HEK293 (cell line): ENCODE measurements around the gene MMP15.

ENCODE experiments used
- CTCF ChIA-PET: fragments of 350-600 bp; formaldehyde crosslinking; extraction: SDS; loops from one replicate; lab custom pipeline; 2021; ENCODE audit warnings: antibody characterized with exemption; lab: Yijun Ruan, JAX
- POLR2A ChIA-PET: fragments of 300-600 bp; formaldehyde crosslinking; extraction: SDS; loops from one replicate; lab custom pipeline; 2020; ENCODE audit warnings: antibody characterized with exemption, inconsistent platforms; lab: Yijun Ruan, JAX
- H3K27ac ChIP-seq: fragments of 200-500 bp; sonication (Bioruptor generic); 2 replicates; pipeline ENCODE4 v1.5.1; 2014; ENCODE audit warnings: low read depth, low read length, control low read depth, inconsistent platforms; ENCODE audit errors: extremely low read depth
- H3K36me3 ChIP-seq, 2 experiments: fragments of 200-500 bp in 1 of 2; sonication (Bioruptor generic) in 1 of 2; 1 replicate in 1 of 2; 2 replicates in 1 of 2; pipeline ENCODE4 v1.5.1; 2014 to 2017; ENCODE audit warnings: inconsistent platforms in 2 of 2, low read length in 2 of 2; ENCODE audit not compliant: control insufficient read depth in 2 of 2, insufficient read depth in 1 of 2
- H3K4me1 ChIP-seq: fragments of 200-500 bp; sonication (Bioruptor generic); 2 replicates; pipeline ENCODE4 v1.5.1; 2014; ENCODE audit warnings: mild to moderate bottlenecking, low read length, inconsistent platforms; ENCODE audit not compliant: control insufficient read depth, insufficient read depth
- H3K4me3 ChIP-seq: 2 replicates; pipeline ENCODE4 v1.5.1; 2011; ENCODE audit warnings: low read depth, mild to moderate bottlenecking, control low read depth, low read length, moderate library complexity
- H3K9me3 ChIP-seq: fragments of 200-500 bp; sonication (Bioruptor generic); 2 replicates; pipeline ENCODE4 v1.5.1; 2014; ENCODE audit warnings: low read depth, low read length, inconsistent platforms; ENCODE audit not compliant: control insufficient read depth, insufficient read depth
- SCRT1 ChIP-seq: fragments of 450-650 bp; formaldehyde crosslinking; IDR thresholded peaks from 2 replicates; pipeline ENCODE4 v1.5.1; 2016; ENCODE audit warnings: missing biosample characterization, missing genetic modification characterization, borderline replicate concordance
- ZEB2 ChIP-seq: fragments of 450-650 bp; formaldehyde crosslinking; IDR thresholded peaks from 2 replicates; pipeline ENCODE4 v1.5.1; 2016; ENCODE audit warnings: missing biosample characterization, missing genetic modification characterization
- ZFP69B ChIP-seq: fragments of 450-650 bp; formaldehyde crosslinking; IDR thresholded peaks from 2 replicates; pipeline ENCODE4 v1.5.1; 2016; ENCODE audit warnings: missing biosample characterization, missing genetic modification characterization
- ZIC2 ChIP-seq: fragments of 450-650 bp; formaldehyde crosslinking; IDR thresholded peaks from 2 replicates; pipeline ENCODE4 v1.5.1; 2016; ENCODE audit warnings: missing biosample characterization, missing genetic modification characterization
- ZNF114 ChIP-seq: fragments of 450-650 bp; formaldehyde crosslinking; IDR thresholded peaks from 2 replicates; pipeline ENCODE4 v1.5.0; 2017; ENCODE audit warnings: missing biosample characterization, missing genetic modification characterization
- ZNF138 ChIP-seq: fragments of 450-650 bp; formaldehyde crosslinking; IDR thresholded peaks from 2 replicates; pipeline ENCODE4 v1.5.1; 2016; ENCODE audit warnings: missing biosample characterization, missing genetic modification characterization, borderline replicate concordance
- ZNF248 ChIP-seq: fragments of 450-650 bp; formaldehyde crosslinking; IDR thresholded peaks from 2 replicates; pipeline ENCODE4 v1.5.1; 2017; ENCODE audit warnings: missing biosample characterization, missing genetic modification characterization
- ZNF311 ChIP-seq: fragments of 450-650 bp; formaldehyde crosslinking; IDR thresholded peaks from 2 replicates; pipeline ENCODE4 v1.5.1; 2017; ENCODE audit warnings: missing biosample characterization, missing genetic modification characterization, borderline replicate concordance
- ZNF335 ChIP-seq: fragments of 450-650 bp; formaldehyde crosslinking; conservative IDR thresholded peaks from 2 replicates; pipeline ENCODE4 v1.5.1; 2016; ENCODE audit warnings: missing biosample characterization, missing genetic modification characterization
- ZNF423 ChIP-seq: fragments of 450-650 bp; formaldehyde crosslinking; IDR thresholded peaks from 2 replicates; pipeline ENCODE4 v1.5.1; 2016; ENCODE audit warnings: missing biosample characterization, missing genetic modification characterization
- ZNF426 ChIP-seq: fragments of 450-650 bp; formaldehyde crosslinking; IDR thresholded peaks from 2 replicates; pipeline ENCODE4 v1.5.1; 2017; ENCODE audit warnings: missing biosample characterization, missing genetic modification characterization, mild to moderate bottlenecking, inconsistent platforms, moderate library complexity
- ZNF473 ChIP-seq: fragments of 450-650 bp; formaldehyde crosslinking; IDR thresholded peaks from 2 replicates; pipeline ENCODE4 v1.5.1; 2017; ENCODE audit warnings: missing biosample characterization, missing genetic modification characterization
- ZNF514 ChIP-seq: fragments of 450-650 bp; formaldehyde crosslinking; IDR thresholded peaks from 2 replicates; pipeline ENCODE4 v1.5.1; 2016; ENCODE audit warnings: missing biosample characterization, missing genetic modification characterization
- ZNF544 ChIP-seq: fragments of 450-650 bp; formaldehyde crosslinking; IDR thresholded peaks from 2 replicates; pipeline ENCODE4 v1.5.0; 2017; ENCODE audit warnings: missing biosample characterization, missing genetic modification characterization
- ZNF560 ChIP-seq: fragments of 450-650 bp; formaldehyde crosslinking; IDR thresholded peaks from 2 replicates; pipeline ENCODE4 v1.5.1; 2017; ENCODE audit warnings: missing biosample characterization, missing genetic modification characterization, borderline replicate concordance
- ZNF830 ChIP-seq: fragments of 450-650 bp; IDR thresholded peaks from 2 replicates; pipeline ENCODE4 v1.5.0; 2018; ENCODE audit warnings: missing biosample characterization, missing genetic modification characterization, low read depth, mild to moderate bottlenecking, moderate library complexity
- TF ChIP-seq, protein P1 (sequence below): fragments of 450-650 bp; formaldehyde crosslinking; IDR thresholded peaks from 2 replicates; pipeline ENCODE4 v1.5.1; 2016; ENCODE audit warnings: missing biosample characterization, missing genetic modification characterization
- TF ChIP-seq, protein P2 (sequence below): fragments of 450-650 bp; formaldehyde crosslinking; IDR thresholded peaks from 2 replicates; pipeline ENCODE4 v1.5.1; 2016; ENCODE audit warnings: missing biosample characterization, missing genetic modification characterization
- TF ChIP-seq, protein P3 (sequence below): fragments of 450-650 bp; formaldehyde crosslinking; IDR thresholded peaks from 2 replicates; pipeline ENCODE4 v1.5.1; 2016; ENCODE audit warnings: missing biosample characterization, missing genetic modification characterization, low read depth
- TF ChIP-seq, protein P4 (sequence below): fragments of 450-650 bp; formaldehyde crosslinking; IDR thresholded peaks from 2 replicates; pipeline ENCODE4 v1.5.1; 2016; ENCODE audit warnings: missing biosample characterization, missing genetic modification characterization

MMP15 gene

DNA sequence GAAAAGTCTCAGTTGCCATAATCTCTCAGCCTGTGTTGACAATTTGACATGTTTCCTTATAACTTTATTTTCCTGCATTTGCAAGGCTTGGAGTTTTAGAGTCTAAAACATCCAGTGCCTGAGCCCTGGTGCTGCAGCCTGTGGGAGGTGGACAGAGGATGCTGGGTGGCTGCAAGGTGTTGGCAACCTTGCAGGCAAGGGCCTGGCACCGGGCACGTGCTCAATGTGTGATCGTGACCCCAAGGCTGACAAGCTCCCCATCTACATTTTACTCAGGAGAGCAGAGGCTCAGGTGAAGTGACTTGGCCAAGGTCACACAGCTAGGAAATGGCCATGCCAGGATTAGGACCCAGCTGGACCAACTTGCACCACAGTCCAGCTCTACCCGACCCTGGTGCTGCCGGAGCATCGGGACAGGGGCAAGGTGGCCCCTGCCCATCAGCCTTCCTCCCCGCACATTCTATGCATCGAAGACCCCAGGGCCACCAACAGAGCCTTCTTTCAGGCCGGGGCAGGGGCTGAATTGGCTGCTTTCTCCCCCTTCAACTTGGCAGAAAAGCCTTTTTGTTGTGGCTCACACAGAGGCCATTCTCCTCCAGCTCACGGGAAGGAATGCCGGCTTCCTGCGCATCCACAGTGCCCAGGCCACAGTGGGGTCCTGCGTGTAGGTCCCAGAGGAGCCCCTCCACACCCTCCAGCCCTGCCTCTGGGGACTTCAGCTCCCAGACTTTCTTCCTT lies 23.1 kb downstream of the MMP15 start:
- no peaks in the 10 kb centered on the region for H3K4me1 ChIP-seq
- CTCF ChIA-PET, result interaction anchor here (1.1 to 2.5 kb wide), 3 partner anchors 16 to 48 kb away, joined by 3 to 7 read pairs (median 5); no protein-coding TSS in a partner anchor
- H3K9me3 ChIP-seq, result no peaks in the 10 kb centered on the region
- no peak overlapping the region for H3K4me3 ChIP-seq
- H3K27ac ChIP-seq, result no peak overlapping the region
- H3K36me3 ChIP-seq, result peaks cover 0 to 9% of the 10 kb centered on the region in 2 experiments; a peak in 1 of 3 replicates
- TF ChIP-seq ZIC2 (tag by site-specific recombination), result no peak
- no peak for TF ChIP-seq ZNF560
- TF ChIP-seq ZNF514 (tag by site-specific recombination), result no peak
- TF ChIP-seq ZNF335 (tag by site-specific recombination), result no peak
- no peak for TF ChIP-seq ZNF544 (tag by site-specific recombination)
- TF ChIP-seq, protein P1, sequence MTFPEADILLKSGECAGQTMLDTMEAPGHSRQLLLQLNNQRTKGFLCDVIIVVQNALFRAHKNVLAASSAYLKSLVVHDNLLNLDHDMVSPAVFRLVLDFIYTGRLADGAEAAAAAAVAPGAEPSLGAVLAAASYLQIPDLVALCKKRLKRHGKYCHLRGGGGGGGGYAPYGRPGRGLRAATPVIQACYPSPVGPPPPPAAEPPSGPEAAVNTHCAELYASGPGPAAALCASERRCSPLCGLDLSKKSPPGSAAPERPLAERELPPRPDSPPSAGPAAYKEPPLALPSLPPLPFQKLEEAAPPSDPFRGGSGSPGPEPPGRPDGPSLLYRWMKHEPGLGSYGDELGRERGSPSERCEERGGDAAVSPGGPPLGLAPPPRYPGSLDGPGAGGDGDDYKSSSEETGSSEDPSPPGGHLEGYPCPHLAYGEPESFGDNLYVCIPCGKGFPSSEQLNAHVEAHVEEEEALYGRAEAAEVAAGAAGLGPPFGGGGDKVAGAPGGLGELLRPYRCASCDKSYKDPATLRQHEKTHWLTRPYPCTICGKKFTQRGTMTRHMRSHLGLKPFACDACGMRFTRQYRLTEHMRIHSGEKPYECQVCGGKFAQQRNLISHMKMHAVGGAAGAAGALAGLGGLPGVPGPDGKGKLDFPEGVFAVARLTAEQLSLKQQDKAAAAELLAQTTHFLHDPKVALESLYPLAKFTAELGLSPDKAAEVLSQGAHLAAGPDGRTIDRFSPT, result no peak
- TF ChIP-seq SCRT1 (tag by site-specific recombination), result no peak
- no peak for TF ChIP-seq ZNF473 (tag by site-specific recombination)
- no peak for TF ChIP-seq ZEB2 (tag by site-specific recombination)
- no peak for TF ChIP-seq ZNF138 (tag by site-specific recombination)
- no peak for TF ChIP-seq ZNF423
- TF ChIP-seq, protein P2, sequence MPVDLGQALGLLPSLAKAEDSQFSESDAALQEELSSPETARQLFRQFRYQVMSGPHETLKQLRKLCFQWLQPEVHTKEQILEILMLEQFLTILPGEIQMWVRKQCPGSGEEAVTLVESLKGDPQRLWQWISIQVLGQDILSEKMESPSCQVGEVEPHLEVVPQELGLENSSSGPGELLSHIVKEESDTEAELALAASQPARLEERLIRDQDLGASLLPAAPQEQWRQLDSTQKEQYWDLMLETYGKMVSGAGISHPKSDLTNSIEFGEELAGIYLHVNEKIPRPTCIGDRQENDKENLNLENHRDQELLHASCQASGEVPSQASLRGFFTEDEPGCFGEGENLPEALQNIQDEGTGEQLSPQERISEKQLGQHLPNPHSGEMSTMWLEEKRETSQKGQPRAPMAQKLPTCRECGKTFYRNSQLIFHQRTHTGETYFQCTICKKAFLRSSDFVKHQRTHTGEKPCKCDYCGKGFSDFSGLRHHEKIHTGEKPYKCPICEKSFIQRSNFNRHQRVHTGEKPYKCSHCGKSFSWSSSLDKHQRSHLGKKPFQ (tag by site-specific recombination), result no peak
- TF ChIP-seq ZNF830 (tag by site-specific recombination), result no peak
- TF ChIP-seq ZNF426 (tag by site-specific recombination), result no peak
- TF ChIP-seq, protein P3, sequence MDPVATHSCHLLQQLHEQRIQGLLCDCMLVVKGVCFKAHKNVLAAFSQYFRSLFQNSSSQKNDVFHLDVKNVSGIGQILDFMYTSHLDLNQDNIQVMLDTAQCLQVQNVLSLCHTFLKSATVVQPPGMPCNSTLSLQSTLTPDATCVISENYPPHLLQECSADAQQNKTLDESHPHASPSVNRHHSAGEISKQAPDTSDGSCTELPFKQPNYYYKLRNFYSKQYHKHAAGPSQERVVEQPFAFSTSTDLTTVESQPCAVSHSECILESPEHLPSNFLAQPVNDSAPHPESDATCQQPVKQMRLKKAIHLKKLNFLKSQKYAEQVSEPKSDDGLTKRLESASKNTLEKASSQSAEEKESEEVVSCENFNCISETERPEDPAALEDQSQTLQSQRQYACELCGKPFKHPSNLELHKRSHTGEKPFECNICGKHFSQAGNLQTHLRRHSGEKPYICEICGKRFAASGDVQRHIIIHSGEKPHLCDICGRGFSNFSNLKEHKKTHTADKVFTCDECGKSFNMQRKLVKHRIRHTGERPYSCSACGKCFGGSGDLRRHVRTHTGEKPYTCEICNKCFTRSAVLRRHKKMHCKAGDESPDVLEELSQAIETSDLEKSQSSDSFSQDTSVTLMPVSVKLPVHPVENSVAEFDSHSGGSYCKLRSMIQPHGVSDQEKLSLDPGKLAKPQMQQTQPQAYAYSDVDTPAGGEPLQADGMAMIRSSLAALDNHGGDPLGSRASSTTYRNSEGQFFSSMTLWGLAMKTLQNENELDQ (tag by site-specific recombination), result no peak
- TF ChIP-seq, protein P4, sequence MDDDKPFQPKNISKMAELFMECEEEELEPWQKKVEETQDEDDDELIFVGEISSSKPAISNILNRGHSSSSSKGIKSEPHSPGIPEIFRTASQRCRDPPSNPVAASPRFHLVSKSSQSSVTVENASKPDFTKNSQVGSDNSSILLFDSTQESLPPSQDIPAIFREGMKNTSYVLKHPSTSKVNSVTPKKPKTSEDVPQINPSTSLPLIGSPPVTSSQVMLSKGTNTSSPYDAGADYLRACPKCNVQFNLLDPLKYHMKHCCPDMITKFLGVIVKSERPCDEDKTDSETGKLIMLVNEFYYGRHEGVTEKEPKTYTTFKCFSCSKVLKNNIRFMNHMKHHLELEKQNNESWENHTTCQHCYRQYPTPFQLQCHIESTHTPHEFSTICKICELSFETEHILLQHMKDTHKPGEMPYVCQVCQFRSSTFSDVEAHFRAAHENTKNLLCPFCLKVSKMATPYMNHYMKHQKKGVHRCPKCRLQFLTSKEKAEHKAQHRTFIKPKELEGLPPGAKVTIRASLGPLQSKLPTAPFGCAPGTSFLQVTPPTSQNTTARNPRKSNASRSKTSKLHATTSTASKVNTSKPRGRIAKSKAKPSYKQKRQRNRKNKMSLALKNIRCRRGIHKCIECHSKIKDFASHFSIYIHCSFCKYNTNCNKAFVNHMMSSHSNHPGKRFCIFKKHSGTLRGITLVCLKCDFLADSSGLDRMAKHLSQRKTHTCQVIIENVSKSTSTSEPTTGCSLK, result no peak
- no peak for TF ChIP-seq ZNF248 (tag by site-specific recombination)
- no peak for TF ChIP-seq ZNF114 (tag by site-specific recombination)
- no peak for TF ChIP-seq ZFP69B (tag by site-specific recombination)
- no peak for TF ChIP-seq ZNF311 (tag by site-specific recombination)
- POLR2A ChIA-PET, result interaction anchor here (0.6 kb wide), 1 partner anchor 17 kb away, joined by 4 read pairs; no protein-coding TSS in a partner anchor
